NCI-H226 (cell line): ENCODE results near the gene TBC1D10B.
"Not testable (repeated sequence)": the region's sequence is repeated elsewhere in the genome, so short reads cannot be mapped to it uniquely, and the experiment has no call there.

Experiments
- DNase-seq: peaks from one replicate; pipeline ENCODE4 v3.0.0-alpha.2; 2015

TBC1D10B gene

GRCh38 chr16:30324220-30324619 is 46.1 kb downstream of the TBC1D10B start:
- DNase-seq, result not testable (repeated sequence)

- DNase-seq, result not testable (repeated sequence)
Measured at GRCh38 chr16:30318647-30319046, 51.6 kb downstream of the TBC1D10B start.

DNA sequence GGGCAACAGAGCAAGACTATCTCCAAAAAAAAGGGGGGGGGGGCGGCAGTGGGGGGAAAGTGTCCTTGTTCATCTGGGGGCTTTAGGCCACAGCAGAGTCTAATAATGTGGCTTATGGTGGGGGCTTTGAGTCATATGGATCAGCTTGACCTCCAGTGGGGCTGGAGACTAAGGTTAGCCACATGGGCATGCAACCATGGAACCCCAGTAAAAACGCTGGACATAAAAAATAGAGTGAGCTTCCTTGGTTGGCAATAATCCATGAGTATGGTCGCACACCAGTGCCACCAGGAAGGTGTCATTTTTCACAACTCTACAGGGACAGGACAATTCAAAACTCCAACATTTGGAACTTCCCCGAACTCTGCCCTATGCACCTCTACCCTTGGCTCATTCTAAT is 59.4 kb downstream of the TBC1D10B start:
- not testable (repeated sequence) for DNase-seq

GRCh38 chr16:30309255-30309654 is 61.0 kb downstream of the TBC1D10B start:
- DNase-seq, result not testable (repeated sequence)
